GM21717 (cell line): ENCODE results near the gene RABGGTA.

Source experiments
- ATAC-seq: cut with Tn5 transposase; IDR thresholded peaks from one replicate; pipeline ENCODE4 v1.9.1; 2021; ENCODE audit warnings: mild to moderate bottlenecking, moderate library complexity; ENCODE audit not compliant: unreplicated experiment

RABGGTA gene

DNA sequence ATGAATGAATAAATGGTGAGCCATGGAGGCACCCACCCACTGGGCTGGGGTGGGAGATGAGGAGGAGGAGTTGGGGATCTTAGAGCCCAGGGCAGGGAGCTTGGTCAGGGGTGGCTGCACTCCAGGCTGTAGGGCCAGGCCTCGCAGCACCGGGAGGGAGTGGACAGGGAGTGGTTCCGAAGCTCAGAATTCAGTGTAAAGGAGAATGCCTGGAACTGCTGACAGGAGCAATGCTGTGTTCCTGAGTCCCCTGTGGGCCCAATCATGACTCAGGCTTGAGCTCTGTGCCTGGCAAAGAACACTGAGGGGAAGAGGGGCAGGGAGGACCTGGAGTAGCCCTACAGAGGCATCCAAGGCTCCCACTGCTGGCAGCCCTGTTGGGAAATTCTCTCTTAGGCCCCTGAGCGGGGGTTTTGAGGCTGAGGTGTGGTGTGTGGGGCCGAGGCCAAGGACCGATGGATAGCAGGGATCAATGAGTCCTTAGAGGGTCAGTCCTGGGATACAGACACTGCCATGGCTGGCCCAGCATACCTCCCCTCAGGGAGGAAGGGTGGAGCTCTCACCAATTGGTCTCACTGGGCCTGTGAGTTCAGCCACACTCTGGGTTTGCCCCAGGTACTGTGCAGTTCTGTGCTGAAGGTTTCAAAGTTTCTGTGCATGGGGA, 9.5 kb upstream of the RABGGTA start:
- ATAC-seq = no peak

GRCh38 chr14:24279301-24280186, 8.1 kb upstream of the RABGGTA start:
- ATAC-seq = no peak

DNA sequence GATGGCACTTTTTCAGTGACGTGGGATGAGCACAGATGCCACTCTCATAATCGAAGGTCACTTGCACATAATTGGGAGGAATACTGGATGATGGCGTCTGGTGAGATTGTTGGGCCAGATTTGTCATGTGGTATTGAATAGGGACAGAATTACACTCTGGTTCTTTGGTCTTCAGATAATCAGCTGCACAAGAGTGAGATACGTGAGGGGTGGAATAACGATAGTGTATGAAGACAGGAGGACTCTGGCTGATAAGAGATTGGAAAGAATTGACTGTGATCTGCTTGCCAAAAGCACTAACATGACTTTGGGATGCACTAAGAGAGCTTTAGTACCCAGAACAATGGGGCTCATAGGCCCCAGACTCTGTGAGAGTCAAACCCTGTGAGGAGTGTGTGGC, 7.0 kb upstream of the RABGGTA start:
- ATAC-seq = no peak

GRCh38 chr14:24277606-24278321, 6.4 kb upstream of the RABGGTA start:
- no peak for ATAC-seq

GRCh38 chr14:24277071-24277470, 5.7 kb upstream of the RABGGTA start:
- no peak for ATAC-seq

DNA sequence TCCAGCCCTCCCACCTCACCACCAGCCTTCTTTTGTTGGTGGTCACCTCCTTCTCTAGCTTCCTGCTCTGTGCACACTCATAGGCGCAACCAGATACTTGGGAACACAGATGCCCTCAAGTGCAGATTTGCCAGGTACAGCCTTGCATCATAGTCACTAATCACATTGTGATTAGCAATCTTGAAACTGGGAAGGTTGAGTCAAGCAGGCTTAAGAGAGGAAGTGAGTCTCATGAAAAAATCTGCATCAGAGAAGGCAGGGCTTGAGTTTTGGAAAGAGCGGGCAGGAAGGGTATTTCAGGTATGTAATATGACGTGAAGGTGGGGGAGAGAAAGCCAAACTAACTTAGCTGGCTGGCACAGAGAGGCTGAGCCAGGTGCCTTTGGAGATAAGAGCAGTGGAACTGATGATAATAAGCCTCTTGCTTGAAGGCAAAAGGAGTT, 2.7 kb upstream of the RABGGTA start:
- peak; percentile 54 for ATAC-seq

DNA sequence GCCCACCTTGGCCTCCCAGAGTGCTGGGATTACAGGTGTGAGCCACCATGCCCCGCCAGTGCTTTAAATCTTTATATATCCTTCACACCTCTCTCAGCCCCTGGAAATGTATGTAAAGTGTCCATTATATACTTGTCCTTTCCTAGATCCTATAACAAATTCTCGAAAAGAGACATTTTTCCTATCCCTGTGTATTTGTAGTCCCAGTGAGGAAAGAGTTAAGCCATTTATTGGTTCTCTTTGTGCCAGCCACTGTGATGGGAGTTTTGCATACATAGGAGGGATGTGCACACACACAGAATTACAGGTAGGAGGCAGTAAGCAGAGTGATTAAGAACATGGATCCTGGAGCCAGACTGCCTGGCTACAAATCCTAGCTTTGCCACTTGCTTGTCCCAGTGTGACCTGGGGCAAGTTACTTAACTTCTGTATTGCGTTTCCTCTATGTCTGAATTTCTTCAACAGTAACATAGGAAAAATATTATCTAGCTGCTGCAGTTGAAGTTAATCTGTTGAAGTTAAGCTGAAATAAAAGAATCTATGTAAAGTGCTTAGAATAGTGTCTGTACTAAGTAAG, 2.1 kb upstream of the RABGGTA start:
- no peak for ATAC-seq

DNA sequence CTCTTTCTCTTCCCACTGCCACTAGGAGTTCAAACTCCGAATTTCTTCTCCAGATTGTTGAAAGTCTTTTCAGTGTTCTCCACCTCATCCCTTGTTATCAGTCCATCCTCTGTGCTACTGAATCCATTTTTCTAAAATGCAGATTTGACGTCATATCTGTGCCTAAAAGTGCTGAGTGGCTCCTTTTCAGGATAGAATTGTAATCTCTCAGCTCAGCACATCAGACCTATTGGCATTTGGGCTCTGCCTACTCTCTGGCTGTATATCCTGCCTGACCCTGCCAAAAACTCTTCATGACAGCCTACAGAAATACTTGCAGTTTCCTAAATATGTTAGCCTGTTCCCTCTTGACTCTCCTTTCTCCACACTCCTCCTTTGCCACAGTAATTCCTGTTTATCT, 1.1 kb upstream of the RABGGTA start:
- ATAC-seq = no peak

DNA sequence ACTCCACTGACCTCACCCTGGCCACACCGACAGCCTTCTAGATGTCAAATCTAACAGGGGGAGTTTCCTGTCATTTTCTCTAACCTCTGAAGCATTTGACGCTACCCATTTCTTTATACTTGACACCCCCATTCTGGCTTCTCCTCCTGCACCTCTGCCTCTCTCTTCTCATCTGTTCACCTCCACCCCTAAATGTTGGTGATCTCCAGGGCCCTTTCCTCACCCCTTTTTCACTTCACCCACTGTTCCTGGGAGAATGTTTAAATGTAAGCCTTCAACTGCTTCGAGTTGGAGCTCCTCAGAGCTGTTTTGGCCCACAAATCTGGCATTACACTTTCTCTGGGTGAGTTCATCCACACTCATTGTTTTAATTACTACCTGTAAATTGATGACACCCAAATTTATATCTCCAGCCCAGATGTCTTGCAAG, 452 bp upstream of the RABGGTA start:
- no peak for ATAC-seq

- no peak for ATAC-seq
These were observed 762 bp downstream of the RABGGTA start for GRCh38 chr14:24270537-24271133.

DNA sequence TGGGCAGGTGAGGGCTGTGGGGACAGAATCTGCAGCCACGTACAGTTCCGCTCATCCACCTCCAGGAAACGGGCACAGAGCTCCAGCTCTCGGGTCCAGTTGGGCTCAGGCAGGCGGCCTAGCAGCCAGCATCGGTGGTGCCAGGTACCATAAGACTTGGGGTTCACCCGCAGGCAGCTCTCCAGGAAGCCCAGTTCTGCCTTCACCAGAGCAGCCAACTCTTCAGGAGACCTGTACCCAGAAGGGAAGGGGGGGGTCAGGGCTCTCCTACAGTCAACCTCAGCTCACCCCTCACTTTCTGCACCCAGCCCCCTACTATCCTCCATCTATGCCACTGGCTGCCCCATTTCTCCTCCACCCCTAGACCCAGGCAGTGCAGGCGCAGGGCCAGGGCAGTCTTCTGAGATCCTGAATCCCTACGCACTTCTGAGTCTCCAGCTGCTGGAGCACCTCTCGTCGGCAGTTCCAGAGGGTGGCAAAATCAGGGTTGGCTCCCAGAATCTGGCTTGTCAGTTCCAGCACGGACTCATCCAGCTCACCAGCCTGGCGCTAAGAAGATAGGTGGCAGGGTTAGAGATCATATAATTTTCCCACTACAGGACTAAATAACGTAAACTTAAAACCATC, 1.4 kb downstream of the RABGGTA start:
- no peak for ATAC-seq

GRCh38 chr14:24269368-24269767, 2.0 kb downstream of the RABGGTA start:
- no peak for ATAC-seq

DNA sequence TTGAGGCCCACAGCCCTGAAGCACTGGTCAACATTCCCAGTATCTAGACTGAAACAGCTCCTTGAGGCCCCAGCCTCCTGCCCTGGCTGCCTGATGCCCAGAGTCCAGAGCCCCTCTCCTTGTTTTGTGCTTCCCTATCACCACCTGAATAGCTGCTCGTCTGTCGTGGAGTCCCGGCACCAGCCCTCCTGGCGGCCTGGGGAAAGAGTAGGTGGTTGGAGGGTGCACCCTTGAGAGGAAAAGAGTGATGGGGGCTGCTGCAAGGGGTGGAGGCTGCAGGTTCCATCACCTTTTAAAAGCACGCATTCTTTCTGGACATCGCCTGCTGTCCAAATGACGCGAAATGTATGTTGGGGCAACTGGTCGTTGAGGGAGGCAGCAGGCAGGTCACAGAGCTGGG, 3.2 kb downstream of the RABGGTA start:
- no peak for ATAC-seq

- no peak for ATAC-seq
These were observed 3.9 kb downstream of the RABGGTA start for GRCh38 chr14:24267516-24267915.

- no peak for ATAC-seq
These were observed 4.8 kb downstream of the RABGGTA start for GRCh38 chr14:24266344-24267244.

- ATAC-seq = no peak
These were observed 7.1 kb downstream of the RABGGTA start for GRCh38 chr14:24264298-24264697.

DNA sequence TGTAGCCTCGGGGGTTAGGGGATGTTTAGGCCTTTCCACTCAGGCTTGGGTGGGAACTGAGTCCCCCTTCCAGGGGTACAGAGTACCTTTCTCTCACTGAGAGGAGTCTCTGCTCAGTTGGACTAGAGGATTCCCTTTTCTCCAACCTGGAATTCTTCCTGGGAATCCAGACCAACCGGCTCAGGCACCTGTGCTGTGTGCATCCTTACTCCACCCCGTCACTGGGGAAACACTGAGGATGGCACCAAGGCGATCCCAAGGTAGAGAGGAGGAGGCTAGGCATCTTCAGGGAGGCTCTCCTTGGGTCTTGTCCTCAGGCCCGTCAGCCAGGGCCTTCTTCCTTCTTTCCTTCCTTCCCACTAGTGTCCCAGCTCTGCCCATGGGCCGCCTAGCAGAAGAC, 7.5 kb downstream of the RABGGTA start:
- no peak for ATAC-seq

DNA sequence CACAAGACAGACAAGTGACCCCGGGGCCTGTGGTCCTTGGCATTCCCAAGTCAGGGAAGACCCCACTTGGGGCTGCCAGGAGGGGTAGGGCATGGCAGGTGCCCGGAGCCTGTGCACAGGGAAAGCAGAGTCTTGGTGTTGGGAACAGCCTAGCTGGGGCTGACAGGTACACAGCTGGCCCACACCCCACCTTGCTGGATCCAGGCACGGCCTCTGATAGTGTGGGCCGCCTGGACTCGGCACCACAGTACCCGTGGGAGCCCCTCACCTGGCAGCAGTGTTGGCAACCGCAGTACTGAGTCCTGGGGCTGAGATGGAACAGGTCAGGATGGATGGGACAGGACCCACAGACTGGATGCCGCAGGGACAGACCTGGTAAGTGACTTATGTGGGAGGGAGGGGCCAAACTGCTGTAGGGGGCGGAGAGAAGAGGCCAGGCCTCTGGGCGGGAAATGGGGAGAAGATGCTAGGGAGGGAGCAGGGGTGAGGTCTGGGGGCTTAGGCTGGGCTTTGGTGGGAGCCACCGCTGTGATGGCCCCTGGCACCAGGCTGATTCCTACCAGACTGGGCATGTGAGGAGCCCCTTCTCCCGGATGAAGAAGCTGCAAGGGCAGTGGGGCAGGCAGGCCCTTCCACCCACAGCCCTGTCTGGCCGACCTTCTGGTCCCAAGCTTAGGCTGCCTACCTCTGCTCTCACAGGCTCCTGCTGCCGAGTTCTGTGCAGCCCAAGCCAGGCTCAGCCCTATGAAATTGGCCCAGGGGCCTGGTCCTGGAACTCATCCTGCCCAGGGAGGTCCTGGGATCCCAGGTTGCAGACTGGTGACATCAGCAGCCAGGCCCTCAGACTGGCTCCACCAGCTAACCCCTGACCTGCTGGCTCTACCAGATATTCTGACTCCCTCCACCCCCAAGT, 8.3 kb downstream of the RABGGTA start, which contains the start of gene TGM1:
TSS of gene TGM1 (minus strand) at position 357 of the 913 bp plus-strand sequence. CDS start 825 bp downstream, outside the sequence.
- no peak for ATAC-seq
